Sigmoid colon (tissue), 7 donors: ENCODE results near the gene FBXW5. TPM values are rescaled to one million over a fixed set of nuclear protein-coding genes. Genes with fewer than 3 reads are reported as not detected.

Experiments
- DNase-seq: peaks from one replicate; pipeline ENCODE4 v3.0.0-alpha.2; 2019
- H3K27ac ChIP-seq, 4 donors: fragments of 200-600 bp; sonication (generic); one replicate each; pipeline ENCODE4 v1.5.1; 2016 to 2019; ENCODE audit warnings: mild to moderate bottlenecking in 1 of 4
- H3K27me3 ChIP-seq, 3 donors: fragments of 200-600 bp; sonication (generic); one replicate each; pipeline ENCODE4 v1.5.1; 2019; ENCODE audit warnings: mild to moderate bottlenecking in 1 of 3
- H3K36me3 ChIP-seq, 4 donors: fragments of 200-600 bp; sonication (generic); one replicate each; pipeline ENCODE4 v1.5.1; 2016 to 2019
- H3K4me1 ChIP-seq, 4 donors: fragments of 200-600 bp; sonication (generic); one replicate each; pipeline ENCODE4 v1.5.1; 2017 to 2019
- H3K4me3 ChIP-seq, 4 donors: fragments of 200-600 bp; sonication (generic); one replicate each; pipeline ENCODE4 v1.5.1; 2017 to 2019; ENCODE audit warnings: mild to moderate bottlenecking in 2 of 4, moderate library complexity in 1 of 4
- H3K9me3 ChIP-seq, 4 donors: fragments of 200-600 bp in 3 of 4; sonication (generic) in 3 of 4; one replicate each; pipeline versions ENCODE4 v1.5.1 to v1.6.1; 2013 to 2019
- EP300 ChIP-seq, 4 donors: sonication (generic); formaldehyde crosslinking; IDR thresholded peaks; one replicate each; pipeline ENCODE4 v1.6.1; 2017; ENCODE audit warnings: antibody characterized with exemption in 4 of 4
- POLR2A ChIP-seq, 2 donors: fragments of 450-650 bp; IDR thresholded peaks; one replicate each; pipeline ENCODE4 v1.6.1; 2016; ENCODE audit warnings: antibody characterized with exemption in 2 of 2, mild to moderate bottlenecking in 2 of 2, moderate library complexity in 2 of 2
- POLR2AphosphoS5 ChIP-seq, 4 donors: sonication (generic); formaldehyde crosslinking; IDR thresholded peaks; one replicate each; pipeline ENCODE4 v1.6.1; 2017; ENCODE audit warnings: antibody characterized with exemption in 4 of 4
- WGBS, 2 donors: extraction: QIAGEN DNeasy Blood & Tissue Kit; methylation state at CpG; one replicate each; pipeline ENCODE4 v1.1.7; 2013; 5-methylcytosine and 5-hydroxymethylcytosine counted together
- intact Hi-C: fragments of 100-400 bp; cut with DNase I; formaldehyde crosslinking; loops from one replicate; pipeline ENCODE4 v1.15.1; 2023
- polyA plus RNA-seq, 3 donors: library from polyadenylated mRNA; stranded (reverse); fragments of 200-250 nt; gene quantifications; one replicate each; pipeline ENCODE4 v1.2.3, GENCODE V29; 2013
- total RNA-seq, 4 donors: library from RNA; depleted of rRNA; stranded (reverse); fragments of >200 nt; gene quantifications; one replicate each; pipeline ENCODE4 v1.1.0, GENCODE V29; 2016
- TF ChIP-seq, protein P1 (sequence below), 4 experiments: fragments of 450-650 bp in 3 of 4; fragments of 200-600 bp in 1 of 4; IDR thresholded peaks; one replicate each; pipeline ENCODE4 v1.5.1; 2016 to 2019; ENCODE audit warnings: antibody characterized with exemption in 4 of 4, mild to moderate bottlenecking in 3 of 4, moderate library complexity in 2 of 4
- donor health status: healthy with polysubstance abuse.
- donor health status: Bipolar disorder and iron deficiency.
- donor health status: healthy.

The FBXW5 gene
- total and polyA plus RNA-seq, 7 donors, result 147 to 202 (median 170) TPM

DNA sequence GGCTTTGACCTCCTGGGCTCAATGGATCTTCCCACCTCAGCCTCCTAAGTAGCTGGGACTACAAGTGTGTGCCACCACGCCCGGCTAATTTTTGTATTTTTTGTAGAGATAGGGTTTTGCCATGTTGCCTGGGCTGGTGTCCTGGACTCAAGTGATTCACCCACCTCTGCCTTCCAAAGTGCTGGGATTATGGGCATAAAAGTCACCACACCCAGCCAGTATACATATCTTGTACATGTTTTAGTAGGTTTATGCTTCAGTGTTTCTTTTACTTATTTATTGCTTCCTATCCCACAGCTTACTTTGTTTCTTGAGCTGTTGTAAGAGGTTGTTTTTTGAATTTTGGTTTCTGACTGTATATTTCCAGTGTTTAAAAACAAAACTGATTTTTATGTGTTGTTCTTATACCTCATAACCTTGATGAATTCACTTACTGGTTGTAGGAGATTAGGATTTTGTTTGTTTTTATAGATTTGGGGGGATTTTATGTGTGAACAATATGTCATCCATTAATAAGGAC lies 12.9 kb downstream of the FBXW5 start:
- DNase-seq, result no peak
- TF ChIP-seq POLR2AphosphoS5 (IDR thresholded peaks at IDR 0.05), result no peak
- TF ChIP-seq EP300 (IDR thresholded peaks at IDR 0.05), result no peak
- TF ChIP-seq, protein P1, sequence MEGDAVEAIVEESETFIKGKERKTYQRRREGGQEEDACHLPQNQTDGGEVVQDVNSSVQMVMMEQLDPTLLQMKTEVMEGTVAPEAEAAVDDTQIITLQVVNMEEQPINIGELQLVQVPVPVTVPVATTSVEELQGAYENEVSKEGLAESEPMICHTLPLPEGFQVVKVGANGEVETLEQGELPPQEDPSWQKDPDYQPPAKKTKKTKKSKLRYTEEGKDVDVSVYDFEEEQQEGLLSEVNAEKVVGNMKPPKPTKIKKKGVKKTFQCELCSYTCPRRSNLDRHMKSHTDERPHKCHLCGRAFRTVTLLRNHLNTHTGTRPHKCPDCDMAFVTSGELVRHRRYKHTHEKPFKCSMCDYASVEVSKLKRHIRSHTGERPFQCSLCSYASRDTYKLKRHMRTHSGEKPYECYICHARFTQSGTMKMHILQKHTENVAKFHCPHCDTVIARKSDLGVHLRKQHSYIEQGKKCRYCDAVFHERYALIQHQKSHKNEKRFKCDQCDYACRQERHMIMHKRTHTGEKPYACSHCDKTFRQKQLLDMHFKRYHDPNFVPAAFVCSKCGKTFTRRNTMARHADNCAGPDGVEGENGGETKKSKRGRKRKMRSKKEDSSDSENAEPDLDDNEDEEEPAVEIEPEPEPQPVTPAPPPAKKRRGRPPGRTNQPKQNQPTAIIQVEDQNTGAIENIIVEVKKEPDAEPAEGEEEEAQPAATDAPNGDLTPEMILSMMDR (IDR thresholded peaks at IDR 0.05), result no peak
- Histone ChIP-seq H3K27ac (no peak overlapping the region), H3K4me1 (no peaks in the 10 kb centered on the region), H3K9me3 (no peaks in the 10 kb centered on the region), H3K36me3 (peaks cover 0 to under 1% (median 0%) of the 10 kb centered on the region in 4 donors), H3K4me3 (no peak overlapping the region), H3K27me3 (no peaks in the 10 kb centered on the region)
- 95% methylated on average over 2 of the region's 2 CpGs for WGBS, 2 donors
- intact Hi-C loops, result no loop called here

DNA sequence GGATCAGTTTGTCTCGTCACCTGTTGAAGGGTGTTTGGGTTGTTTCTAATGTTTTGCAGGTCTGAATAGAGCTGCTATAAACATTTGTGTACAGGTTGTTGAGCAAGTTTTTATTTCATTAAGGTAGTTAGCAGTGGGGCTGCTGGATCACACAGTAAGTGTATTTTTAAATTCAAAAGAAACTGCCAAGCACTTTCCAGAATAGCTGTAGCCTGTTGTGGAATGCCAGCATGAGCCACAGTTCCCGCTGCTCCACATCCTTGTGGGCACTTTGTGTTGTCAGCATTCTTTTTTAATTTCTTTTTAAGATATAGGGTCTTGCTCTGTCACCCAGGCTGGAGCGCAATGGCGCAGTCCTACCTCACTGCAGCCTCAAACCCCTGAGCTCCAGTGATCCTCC lies 14.5 kb downstream of the FBXW5 start:
- intact Hi-C loops, result no loop called here
- Histone ChIP-seq H3K4me1 (no peaks in the 10 kb centered on the region), H3K36me3 (peaks cover 0 to 14% (median 8%) of the 10 kb centered on the region in 4 donors), H3K4me3 (no peak overlapping the region), H3K9me3 (no peaks in the 10 kb centered on the region), H3K27ac (no peak overlapping the region), H3K27me3 (no peaks in the 10 kb centered on the region)
- WGBS, 2 donors, result 95 to 97% methylated on average over 4 of the region's 4 CpGs
- DNase-seq, result no peak
- TF ChIP-seq EP300 (IDR thresholded peaks at IDR 0.05) (no peak), POLR2AphosphoS5 (IDR thresholded peaks at IDR 0.05) (no peak), POLR2A (IDR thresholded peaks at IDR 0.05) (no peak)
- TF ChIP-seq, protein P1 (IDR thresholded peaks at IDR 0.05), result no peak

DNA sequence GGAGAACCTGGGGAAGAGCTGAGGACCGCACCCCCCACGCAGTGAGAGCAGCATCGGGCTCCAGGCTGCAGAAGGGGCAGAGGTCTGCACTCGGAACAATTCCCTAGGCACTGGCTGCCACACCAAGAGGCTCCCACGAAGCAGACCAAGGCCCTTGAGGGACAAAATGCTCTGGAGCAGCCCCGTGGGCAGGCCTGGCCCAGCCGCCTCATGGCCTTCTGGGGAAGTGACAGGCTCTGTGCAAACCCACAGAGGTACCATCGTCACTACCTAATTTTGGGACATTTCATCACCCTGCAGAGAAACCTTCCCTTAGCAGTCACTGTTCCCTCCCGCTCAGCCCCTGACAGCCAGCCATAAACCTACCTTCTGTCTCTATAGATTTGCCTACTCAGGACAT lies 15.9 kb downstream of the FBXW5 start:
- no peak overlapping the region for H3K27ac ChIP-seq
- no peaks in the 10 kb centered on the region for H3K4me1 ChIP-seq
- H3K27me3 ChIP-seq, result no peaks in the 10 kb centered on the region
- no peak for DNase-seq
- H3K9me3 ChIP-seq, result no peaks in the 10 kb centered on the region
- intact Hi-C loops, result no loop called here
- H3K4me3 ChIP-seq, result no peak overlapping the region
- peaks cover 0 to 26% (median 8%) of the 10 kb centered on the region in 4 donors for H3K36me3 ChIP-seq
- TF ChIP-seq POLR2AphosphoS5 (IDR thresholded peaks at IDR 0.05) (no peak), EP300 (IDR thresholded peaks at IDR 0.05) (no peak), POLR2A (IDR thresholded peaks at IDR 0.05) (no peak)
- TF ChIP-seq, protein P1 (IDR thresholded peaks at IDR 0.05), result no peak
- 84 to 85% methylated on average over 9 of the region's 9 CpGs for WGBS, 2 donors

DNA sequence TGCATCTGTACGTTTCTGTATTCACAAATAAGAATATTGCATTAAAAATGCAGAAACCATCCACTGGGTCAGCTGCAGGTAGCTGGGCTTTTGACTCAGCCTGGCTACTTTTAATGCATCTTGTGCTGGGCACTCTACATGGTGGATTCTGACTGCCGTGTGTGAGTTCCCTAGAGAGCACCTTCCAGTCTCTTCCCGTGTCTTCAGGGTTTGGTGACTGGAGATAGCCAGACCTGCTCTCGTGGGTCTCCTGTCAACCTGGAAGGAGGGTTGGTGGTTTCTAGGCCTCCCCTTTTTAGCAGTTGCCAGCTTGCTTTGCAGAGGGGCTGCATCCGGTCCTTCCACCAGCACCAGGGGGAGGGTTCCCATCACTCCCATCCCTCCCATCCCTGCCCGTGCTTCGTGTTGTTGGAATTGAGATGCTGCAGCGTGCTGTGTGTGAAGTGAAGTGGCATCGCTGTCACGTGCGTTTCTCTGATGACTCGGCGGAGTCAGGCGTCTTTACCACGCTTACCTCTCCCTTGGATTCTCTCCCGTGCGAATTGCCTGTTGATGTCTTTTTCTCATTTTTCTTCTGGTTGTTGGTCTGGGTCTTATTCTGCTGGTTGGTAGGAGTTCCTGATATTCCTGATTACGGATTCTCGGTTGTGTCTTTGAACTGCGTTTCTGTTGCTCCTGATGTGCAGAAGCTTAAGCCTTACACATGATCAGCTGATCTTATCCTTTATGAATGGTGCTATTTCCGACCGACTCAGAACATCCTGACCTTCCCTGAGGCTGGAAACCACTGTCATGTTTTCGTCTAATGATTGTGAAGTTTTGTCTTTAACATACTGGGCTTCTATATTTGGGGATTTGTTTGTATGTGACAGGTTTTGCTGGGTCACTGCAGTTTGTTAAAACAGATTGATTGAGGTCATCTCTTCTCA lies 16.9 kb downstream of the FBXW5 start:
- H3K36me3 ChIP-seq, result peaks cover 0 to 26% (median 8%) of the 10 kb centered on the region in 4 donors
- TF ChIP-seq, protein P1 (IDR thresholded peaks at IDR 0.05), result no peak
- intact Hi-C loops, result no loop called here
- no peak overlapping the region for H3K27ac ChIP-seq
- no peaks in the 10 kb centered on the region for H3K9me3 ChIP-seq
- H3K4me3 ChIP-seq, result no peak overlapping the region
- no peaks in the 10 kb centered on the region for H3K27me3 ChIP-seq
- WGBS, 2 donors, result 82 to 85% methylated on average over 23 of the region's 23 CpGs
- DNase-seq, result no peak
- H3K4me1 ChIP-seq, result no peaks in the 10 kb centered on the region
